ENCODE measurements around the gene ZNHIT3.
"Not testable (repeated sequence)": the region's sequence is repeated elsewhere in the genome, so short reads cannot be mapped to it uniquely, and the experiment has no call there.

DNA sequence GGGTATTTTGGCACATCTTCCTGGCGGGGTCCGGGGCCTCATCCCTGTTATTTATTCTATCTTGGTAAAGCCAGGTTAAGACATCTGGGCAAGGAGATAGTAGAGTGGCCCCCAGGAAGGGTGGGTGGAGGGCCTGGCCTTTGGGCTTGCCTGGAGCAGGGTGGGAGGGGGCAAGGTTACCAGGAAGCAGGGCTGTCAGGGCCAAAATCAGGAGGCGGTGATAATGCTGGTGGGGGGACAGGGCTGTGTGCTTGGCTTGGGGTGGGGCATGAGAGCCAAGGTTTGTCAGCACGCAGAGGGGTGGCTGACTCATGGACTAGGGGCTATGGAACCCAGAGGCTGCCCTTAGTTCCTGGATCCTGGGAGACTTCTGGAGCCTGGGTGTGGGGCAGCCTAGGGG lies 44.7 kb upstream of the ZNHIT3 start:
- TF ChIP-seq, protein P1, sequence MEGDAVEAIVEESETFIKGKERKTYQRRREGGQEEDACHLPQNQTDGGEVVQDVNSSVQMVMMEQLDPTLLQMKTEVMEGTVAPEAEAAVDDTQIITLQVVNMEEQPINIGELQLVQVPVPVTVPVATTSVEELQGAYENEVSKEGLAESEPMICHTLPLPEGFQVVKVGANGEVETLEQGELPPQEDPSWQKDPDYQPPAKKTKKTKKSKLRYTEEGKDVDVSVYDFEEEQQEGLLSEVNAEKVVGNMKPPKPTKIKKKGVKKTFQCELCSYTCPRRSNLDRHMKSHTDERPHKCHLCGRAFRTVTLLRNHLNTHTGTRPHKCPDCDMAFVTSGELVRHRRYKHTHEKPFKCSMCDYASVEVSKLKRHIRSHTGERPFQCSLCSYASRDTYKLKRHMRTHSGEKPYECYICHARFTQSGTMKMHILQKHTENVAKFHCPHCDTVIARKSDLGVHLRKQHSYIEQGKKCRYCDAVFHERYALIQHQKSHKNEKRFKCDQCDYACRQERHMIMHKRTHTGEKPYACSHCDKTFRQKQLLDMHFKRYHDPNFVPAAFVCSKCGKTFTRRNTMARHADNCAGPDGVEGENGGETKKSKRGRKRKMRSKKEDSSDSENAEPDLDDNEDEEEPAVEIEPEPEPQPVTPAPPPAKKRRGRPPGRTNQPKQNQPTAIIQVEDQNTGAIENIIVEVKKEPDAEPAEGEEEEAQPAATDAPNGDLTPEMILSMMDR (IDR thresholded peaks at IDR 0.05): not testable (repeated sequence)
- not testable (repeated sequence) for TF ChIP-seq POLR2A, POLR2AphosphoS5 (IDR thresholded peaks at IDR 0.05)

Data from suprapubic skin (tissue), 4 donors.